CD4-positive, alpha-beta T cell (primary cell): Measurements from ENCODE around the gene EXD3. TPM values are rescaled to one million over a fixed set of nuclear protein-coding genes. Genes with fewer than 3 reads are reported as not detected.

Source experiments
- ATAC-seq: fragments of 200-7000 bp; cut with Tn5 transposase; one replicate; pipeline ENCODE4 v1.10.0; 2022; ENCODE audit warnings: mild to moderate bottlenecking; ENCODE audit not compliant: poor library complexity
- CTCF ChIA-PET: fragments of 350-600 bp; sonication (Branson Sonifier 250); formaldehyde crosslinking; loops from one replicate; lab custom pipeline; 2021; ENCODE audit warnings: antibody characterized with exemption, inconsistent platforms; lab: Charles Lee
- POLR2A ChIA-PET: fragments of 350-600 bp; sonication (Branson Sonifier 250); formaldehyde crosslinking; loops from one replicate; lab custom pipeline; 2021; ENCODE audit warnings: antibody characterized with exemption, inconsistent platforms; lab: Charles Lee
- DNase-seq, 14 experiments: peaks; one replicate each; pipeline ENCODE4 v3.0.0-alpha.2; 2013 to 2020; ENCODE audit warnings: mixed read lengths in 2 of 14
- H3K27ac ChIP-seq, 2 donors: one replicate each; pipeline versions ENCODE4 v1.5.1 to v1.7.0; 2013; ENCODE audit warnings: low read length in 2 of 2, low read depth in 1 of 2, mild to moderate bottlenecking in 1 of 2
- H3K27me3 ChIP-seq, 2 experiments: 1 replicate in 1 of 2; 2 replicates in 1 of 2; pipeline versions ENCODE4 v1.6.1 to v1.7.0; 2013; ENCODE audit warnings: low read length in 2 of 2, control low read depth in 1 of 2, mild to moderate bottlenecking in 1 of 2, moderate library complexity in 1 of 2; ENCODE audit not compliant: insufficient read depth in 2 of 2, control insufficient read depth in 1 of 2
- H3K36me3 ChIP-seq: one replicate; pipeline ENCODE4 v1.6.1; 2013; ENCODE audit warnings: low read length, control low read depth; ENCODE audit not compliant: insufficient read depth
- H3K4me1 ChIP-seq: one replicate; pipeline ENCODE4 v1.6.1; 2013; ENCODE audit warnings: low read length, control low read depth; ENCODE audit not compliant: insufficient read depth
- H3K4me3 ChIP-seq: one replicate; pipeline ENCODE4 v1.5.1; 2013; ENCODE audit warnings: mild to moderate bottlenecking, low read length, moderate library complexity
- H3K9me3 ChIP-seq, 2 experiments: 1 replicate in 1 of 2; 2 replicates in 1 of 2; pipeline versions ENCODE4 v1.6.1 to v1.7.0; 2013; ENCODE audit warnings: low read length in 2 of 2, mild to moderate bottlenecking in 2 of 2, control low read depth in 1 of 2, moderate library complexity in 1 of 2; ENCODE audit not compliant: control insufficient read depth in 1 of 2, insufficient read depth in 1 of 2
- H3K27ac Mint-ChIP-seq: one replicate; pipeline ENCODE4 v1.8.0; 2020; ENCODE audit warnings: mixed read lengths
- H3K27me3 Mint-ChIP-seq: one replicate; pipeline ENCODE4 v1.8.0; 2021; ENCODE audit warnings: mixed read lengths
- H3K36me3 Mint-ChIP-seq: one replicate; pipeline ENCODE4 v1.8.0; 2021; ENCODE audit warnings: low read depth, mixed read lengths
- H3K4me1 Mint-ChIP-seq: one replicate; pipeline ENCODE4 v1.8.0; 2021; ENCODE audit warnings: low read depth, mixed read lengths
- H3K4me3 Mint-ChIP-seq: one replicate; pipeline ENCODE4 v1.8.0; 2020; ENCODE audit warnings: mild to moderate bottlenecking, mixed read lengths
- H3K9me3 Mint-ChIP-seq: one replicate; pipeline ENCODE4 v1.8.0; 2020; ENCODE audit warnings: mixed read lengths
- intact Hi-C, 2 experiments: fragments of 100-400 bp; cut with DNase I in 1 of 2; cut with micrococcal nuclease in 1 of 2; formaldehyde crosslinking; loops; one replicate each; pipeline versions ENCODE4 v1.15.1 to v1.9.0; 2023 to 2025; cut with DNase I, micrococcal nuclease
- total RNA-seq, 174 experiments: library from RNA in 2 of 174; stranded (reverse) in 2 of 174; gene quantifications; one replicate each; pipeline ENCODE4 v1.2.3 and lab custom pipeline; 2021 to 2026
- TF ChIP-seq, protein P1 (sequence below): fragments of 200-600 bp; IDR thresholded peaks from one replicate; pipeline ENCODE4 v1.8.0; 2022; ENCODE audit warnings: antibody characterized with exemption, mild to moderate bottlenecking

EXD3 gene
- total RNA-seq, 2 experiments from 2014 or later: 14.9 to 16.9 TPM

DNA sequence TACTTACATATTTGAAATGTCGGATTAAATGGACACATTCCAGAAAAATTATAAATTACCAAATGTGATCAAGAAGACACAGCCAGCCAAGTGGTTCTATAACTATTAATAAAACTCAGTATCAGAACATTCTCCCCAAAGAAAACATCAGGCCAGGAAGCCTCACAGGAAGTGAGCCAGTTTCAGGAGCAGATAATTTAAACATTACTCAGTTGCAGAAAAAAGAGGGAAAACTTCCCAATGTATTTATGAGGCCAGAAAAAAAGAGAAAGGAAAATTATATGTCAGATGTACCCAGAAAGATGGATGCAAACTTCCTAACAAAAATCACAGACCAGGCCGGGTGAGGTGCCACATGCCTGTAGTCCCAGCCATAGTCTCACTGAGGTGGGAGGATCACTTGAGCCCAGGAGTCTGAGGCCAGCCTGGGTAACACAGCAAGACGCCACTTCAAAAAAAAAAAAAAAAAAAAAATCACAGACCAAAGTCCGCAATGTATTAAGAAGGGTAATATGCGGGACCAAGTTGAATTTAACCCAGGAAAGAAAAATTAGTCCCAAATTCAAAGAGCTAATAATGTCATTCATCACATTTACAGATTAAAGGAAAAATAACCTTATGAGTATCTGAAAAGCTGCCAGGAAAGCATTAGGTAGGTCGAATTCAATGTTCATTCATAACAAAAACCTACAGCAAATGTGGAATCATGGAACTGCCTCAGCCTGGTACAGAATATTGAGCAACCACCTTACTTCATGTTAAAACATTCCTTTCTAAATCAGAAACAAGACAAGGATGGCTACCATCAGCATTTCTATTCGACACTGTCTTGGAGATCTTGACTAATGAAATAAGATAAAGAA, 83.7 kb downstream of the EXD3 start:
- no peaks in the 10 kb centered on the region for H3K4me1 Mint-ChIP-seq
- TF ChIP-seq, protein P1, sequence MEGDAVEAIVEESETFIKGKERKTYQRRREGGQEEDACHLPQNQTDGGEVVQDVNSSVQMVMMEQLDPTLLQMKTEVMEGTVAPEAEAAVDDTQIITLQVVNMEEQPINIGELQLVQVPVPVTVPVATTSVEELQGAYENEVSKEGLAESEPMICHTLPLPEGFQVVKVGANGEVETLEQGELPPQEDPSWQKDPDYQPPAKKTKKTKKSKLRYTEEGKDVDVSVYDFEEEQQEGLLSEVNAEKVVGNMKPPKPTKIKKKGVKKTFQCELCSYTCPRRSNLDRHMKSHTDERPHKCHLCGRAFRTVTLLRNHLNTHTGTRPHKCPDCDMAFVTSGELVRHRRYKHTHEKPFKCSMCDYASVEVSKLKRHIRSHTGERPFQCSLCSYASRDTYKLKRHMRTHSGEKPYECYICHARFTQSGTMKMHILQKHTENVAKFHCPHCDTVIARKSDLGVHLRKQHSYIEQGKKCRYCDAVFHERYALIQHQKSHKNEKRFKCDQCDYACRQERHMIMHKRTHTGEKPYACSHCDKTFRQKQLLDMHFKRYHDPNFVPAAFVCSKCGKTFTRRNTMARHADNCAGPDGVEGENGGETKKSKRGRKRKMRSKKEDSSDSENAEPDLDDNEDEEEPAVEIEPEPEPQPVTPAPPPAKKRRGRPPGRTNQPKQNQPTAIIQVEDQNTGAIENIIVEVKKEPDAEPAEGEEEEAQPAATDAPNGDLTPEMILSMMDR: no peak
- H3K27me3 ChIP-seq: no peaks in the 10 kb centered on the region
- ChIA-PET POLR2A (no interaction called here), CTCF (no interaction called here)
- no peaks in the 10 kb centered on the region for H3K4me1 ChIP-seq
- intact Hi-C loops: no loop called here
- H3K36me3 ChIP-seq: no peaks in the 10 kb centered on the region
- DNase-seq (no peak), ATAC-seq (no peak)
- no peak overlapping the region for H3K4me3 ChIP-seq
- H3K36me3 Mint-ChIP-seq: no peaks in the 10 kb centered on the region
- no peaks in the 10 kb centered on the region for H3K27me3 Mint-ChIP-seq
- H3K9me3 ChIP-seq: peaks cover 0 to 14% of the 10 kb centered on the region in 2 experiments
- H3K4me3 Mint-ChIP-seq: no peak overlapping the region
- no peak overlapping the region for H3K27ac ChIP-seq
- H3K9me3 Mint-ChIP-seq: no peaks in the 10 kb centered on the region
- no peak overlapping the region for H3K27ac Mint-ChIP-seq

- ATAC-seq (no peak), DNase-seq (no peak)
- CTCF ChIA-PET: no interaction called here
- intact Hi-C loops: no loop called here
- Mint-ChIP-seq H3K4me1 (no peaks in the 10 kb centered on the region), H3K4me3 (no peak overlapping the region), H3K27me3 (no peaks in the 10 kb centered on the region), H3K36me3 (no peaks in the 10 kb centered on the region), H3K9me3 (no peaks in the 10 kb centered on the region), H3K27ac (no peak overlapping the region)
- peaks cover 0 to 14% of the 10 kb centered on the region in 2 experiments for H3K9me3 ChIP-seq
- no peaks in the 10 kb centered on the region for H3K4me1 ChIP-seq
- H3K4me3 ChIP-seq: no peak overlapping the region
- H3K36me3 ChIP-seq: no peaks in the 10 kb centered on the region
- TF ChIP-seq, protein P1: no peak
- no peak overlapping the region for H3K27ac ChIP-seq
- POLR2A ChIA-PET: no interaction called here
- H3K27me3 ChIP-seq: no peaks in the 10 kb centered on the region
Measured at GRCh38 chr9:137336735-137337134, 86.2 kb downstream of the EXD3 start.

DNA sequence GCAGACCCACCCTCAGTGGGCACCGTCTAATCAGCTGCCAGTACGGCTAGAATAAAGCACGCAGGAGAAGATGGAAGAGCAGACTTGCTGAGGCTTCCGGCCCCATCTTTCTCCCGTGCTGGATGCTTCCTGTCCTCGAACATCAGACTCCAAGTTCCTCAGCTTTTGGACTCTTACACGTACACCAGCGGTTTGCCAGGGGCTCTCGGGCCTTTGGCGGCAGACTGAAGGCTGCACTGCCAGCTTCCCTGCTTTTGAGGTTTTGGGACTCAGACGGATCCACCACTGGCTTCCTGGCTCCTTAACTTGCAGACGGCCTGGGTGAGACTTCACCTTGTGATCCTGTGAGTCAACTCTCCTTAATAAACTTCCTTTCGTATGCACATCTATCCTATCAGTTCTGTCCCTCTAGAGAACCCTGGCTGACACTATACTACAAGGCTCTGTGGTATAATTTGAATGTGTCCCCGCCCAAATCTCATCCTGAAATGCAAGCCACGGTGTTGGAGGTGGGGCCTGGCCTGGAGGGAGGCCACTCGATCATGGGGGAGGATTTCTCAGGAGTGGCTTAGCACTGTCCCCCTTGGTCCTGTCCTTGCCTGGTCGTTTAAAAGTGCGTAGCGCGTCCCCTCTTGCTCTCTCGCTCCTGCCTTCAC, 89.8 kb downstream of the EXD3 start:
- H3K27ac Mint-ChIP-seq: no peak overlapping the region
- DNase-seq: no peak
- ATAC-seq: no peak
- Histone ChIP-seq H3K9me3 (peaks cover 0 to 23% of the 10 kb centered on the region in 2 experiments), H3K4me1 (no peaks in the 10 kb centered on the region), H3K27ac (no peak overlapping the region), H3K36me3 (no peaks in the 10 kb centered on the region), H3K4me3 (no peak overlapping the region), H3K27me3 (no peaks in the 10 kb centered on the region)
- TF ChIP-seq, protein P1: no peak
- H3K4me3 Mint-ChIP-seq: no peak overlapping the region
- peaks cover 2% of the 10 kb centered on the region for H3K36me3 Mint-ChIP-seq
- H3K9me3 Mint-ChIP-seq: peaks cover 2% of the 10 kb centered on the region
- intact Hi-C loops: no loop called here
- ChIA-PET CTCF (no interaction called here), POLR2A (no interaction called here)
- H3K4me1 Mint-ChIP-seq: no peaks in the 10 kb centered on the region
- peaks cover 2% of the 10 kb centered on the region for H3K27me3 Mint-ChIP-seq
